ENCODE results near the gene SMURF1. TPM values are rescaled to one million over a fixed set of nuclear protein-coding genes. Genes with fewer than 3 reads are reported as not detected.
A peak's percentile ranks its signal among the peaks of the same experiment; 100 is the strongest.

The SMURF1 gene
- total RNA-seq, 1 donor from 2014 or later: 44.7 TPM

- Mint-ChIP-seq H3K9me3 (ENCODE audit: unreplicated experiment) (no peaks in the 10 kb centered on the region), H3K4me3 (ENCODE audit: unreplicated experiment) (no peak overlapping the region)
- FAIRE-seq: no peak
Observed at GRCh38 chr7:99073839-99074446, 70.0 kb downstream of the SMURF1 start.

GRCh38 chr7:99072126-99072525 is 71.8 kb downstream of the SMURF1 start:
- Mint-ChIP-seq H3K4me1 (ENCODE audit: low read depth, unreplicated experiment) (peaks cover 9% of the 10 kb centered on the region), H3K27ac (ENCODE audit: unreplicated experiment) (no peak overlapping the region), H3K27me3 (ENCODE audit: low read depth, unreplicated experiment) (no peaks in the 10 kb centered on the region), H3K9me3 (ENCODE audit: unreplicated experiment) (no peaks in the 10 kb centered on the region), H3K36me3 (ENCODE audit: low read depth, unreplicated experiment) (peaks cover 2% of the 10 kb centered on the region), H3K4me3 (ENCODE audit: unreplicated experiment) (no peak overlapping the region)
- H3K4me2 ChIP-seq (ENCODE audit: low read length): no peak overlapping the region
- peaks cover 9% of the 10 kb centered on the region for H3K4me1 ChIP-seq (ENCODE audit: insufficient read depth, low read length)
- no peak for TF ChIP-seq EZH2 (IDR thresholded peaks at IDR 0.05; ENCODE audit: insufficient read depth, low read length)
- no peak for TF ChIP-seq CTCF (IDR thresholded peaks at IDR 0.05; ENCODE audit: insufficient read depth, low read depth, low read length)
- DNase-seq (ENCODE audit: low read depth): no peak
- H3K79me2 ChIP-seq (ENCODE audit: insufficient read depth, low read length): peaks cover 95% of the 10 kb centered on the region
- H3K9me3 ChIP-seq (ENCODE audit: insufficient read depth, low read depth, low read length): no peaks in the 10 kb centered on the region
- no peak overlapping the region for H2AFZ ChIP-seq (ENCODE audit: low read depth, low read length)
- H3K27ac ChIP-seq (ENCODE audit: low read depth, low read length): peak overlapping the region; percentile 21
- H4K20me1 ChIP-seq (ENCODE audit: insufficient read depth, low read length): peaks cover 92% of the 10 kb centered on the region
- H3K36me3 ChIP-seq (ENCODE audit: insufficient read depth, low read length): no peaks in the 10 kb centered on the region
- H3K4me3 ChIP-seq (ENCODE audit: insufficient read depth, low read depth, low read length): no peak overlapping the region
- H3K9ac ChIP-seq (ENCODE audit: low read length): no peak overlapping the region
- no peak for FAIRE-seq
- H3K27me3 ChIP-seq (ENCODE audit: insufficient read depth, low read length): no peaks in the 10 kb centered on the region

More at GRCh38 chr7:99073839-99074446, 70.0 kb downstream of the SMURF1 start:
- Mint-ChIP-seq H3K27ac (ENCODE audit: unreplicated experiment) (no peak overlapping the region), H3K27me3 (ENCODE audit: low read depth, unreplicated experiment) (no peaks in the 10 kb centered on the region), H3K36me3 (ENCODE audit: low read depth, unreplicated experiment) (peaks cover 2% of the 10 kb centered on the region), H3K4me1 (ENCODE audit: low read depth, unreplicated experiment) (peaks cover 7% of the 10 kb centered on the region)
- TF ChIP-seq EZH2 (IDR thresholded peaks at IDR 0.05; ENCODE audit: insufficient read depth, low read length) (no peak), CTCF (IDR thresholded peaks at IDR 0.05; ENCODE audit: insufficient read depth, low read depth, low read length) (no peak)
- peaks cover 89% of the 10 kb centered on the region for H4K20me1 ChIP-seq (ENCODE audit: insufficient read depth, low read length)
- no peaks in the 10 kb centered on the region for H3K27me3 ChIP-seq (ENCODE audit: insufficient read depth, low read length)
- H3K79me2 ChIP-seq (ENCODE audit: insufficient read depth, low read length): peaks cover 93% of the 10 kb centered on the region
- no peak overlapping the region for H3K4me2 ChIP-seq (ENCODE audit: low read length)
- DNase-seq (ENCODE audit: low read depth): no peak
- no peak overlapping the region for H3K27ac ChIP-seq (ENCODE audit: low read depth, low read length)
- no peak overlapping the region for H3K9ac ChIP-seq (ENCODE audit: low read length)
- no peaks in the 10 kb centered on the region for H3K9me3 ChIP-seq (ENCODE audit: insufficient read depth, low read depth, low read length)
- no peak overlapping the region for H3K4me3 ChIP-seq (ENCODE audit: insufficient read depth, low read depth, low read length)
- no peaks in the 10 kb centered on the region for H3K36me3 ChIP-seq (ENCODE audit: insufficient read depth, low read length)
- H3K4me1 ChIP-seq (ENCODE audit: insufficient read depth, low read length): peaks cover 10% of the 10 kb centered on the region
- H2AFZ ChIP-seq (ENCODE audit: low read depth, low read length): no peak overlapping the region

- Mint-ChIP-seq H3K27me3 (ENCODE audit: low read depth, unreplicated experiment) (no peaks in the 10 kb centered on the region), H3K4me3 (ENCODE audit: unreplicated experiment) (no peak overlapping the region), H3K4me1 (ENCODE audit: low read depth, unreplicated experiment) (peaks cover 9% of the 10 kb centered on the region), H3K9me3 (ENCODE audit: unreplicated experiment) (no peaks in the 10 kb centered on the region), H3K27ac (ENCODE audit: unreplicated experiment) (no peak overlapping the region), H3K36me3 (ENCODE audit: low read depth, unreplicated experiment) (peaks cover 2% of the 10 kb centered on the region)
- no peaks in the 10 kb centered on the region for H3K9me3 ChIP-seq (ENCODE audit: insufficient read depth, low read depth, low read length)
- no peaks in the 10 kb centered on the region for H3K36me3 ChIP-seq (ENCODE audit: insufficient read depth, low read length)
- H3K4me2 ChIP-seq (ENCODE audit: low read length): no peak overlapping the region
- DNase-seq (ENCODE audit: low read depth) (no peak), FAIRE-seq (no peak)
- TF ChIP-seq EZH2 (IDR thresholded peaks at IDR 0.05; ENCODE audit: insufficient read depth, low read length) (no peak), CTCF (IDR thresholded peaks at IDR 0.05; ENCODE audit: insufficient read depth, low read depth, low read length) (no peak)
- no peak overlapping the region for H2AFZ ChIP-seq (ENCODE audit: low read depth, low read length)
- H3K4me3 ChIP-seq (ENCODE audit: insufficient read depth, low read depth, low read length): no peak overlapping the region
- H3K4me1 ChIP-seq (ENCODE audit: insufficient read depth, low read length): peaks cover 9% of the 10 kb centered on the region
- no peaks in the 10 kb centered on the region for H3K27me3 ChIP-seq (ENCODE audit: insufficient read depth, low read length)
- no peak overlapping the region for H3K9ac ChIP-seq (ENCODE audit: low read length)
- no peak overlapping the region for H3K27ac ChIP-seq (ENCODE audit: low read depth, low read length)
- H3K79me2 ChIP-seq (ENCODE audit: insufficient read depth, low read length): peaks cover 92% of the 10 kb centered on the region
- H4K20me1 ChIP-seq (ENCODE audit: insufficient read depth, low read length): peaks cover 94% of the 10 kb centered on the region
Observed at GRCh38 chr7:99070361-99070760, 73.5 kb downstream of the SMURF1 start.
